ENCODE data around the gene MRPS15.

The MRPS15 gene

GRCh38 chr1:36471830-36472641, 7.9 kb upstream of the MRPS15 start:
- no peak for TF ChIP-seq CTCF (conservative IDR thresholded peaks at IDR 0.05; ENCODE audit: low read depth)
- ChIA-PET CTCF (no interaction called here), POLR2A (ENCODE audit: low non-redundant PET) (no interaction called here)
- no peak overlapping the region for H3K27ac ChIP-seq
- no peak for DNase-seq (ENCODE audit: low spot score)

- TF ChIP-seq CTCF (conservative IDR thresholded peaks at IDR 0.05; ENCODE audit: low read depth), result no peak
- no peak overlapping the region for H3K27ac ChIP-seq
- ChIA-PET POLR2A (ENCODE audit: low non-redundant PET) (no interaction called here), CTCF (no interaction called here)
- DNase-seq (ENCODE audit: low spot score), result no peak
Measured at GRCh38 chr1:36469163-36469562, 5.0 kb upstream of the MRPS15 start.

GRCh38 chr1:36467700-36468455, 3.7 kb upstream of the MRPS15 start:
- ChIA-PET POLR2A (ENCODE audit: low non-redundant PET) (no interaction called here), CTCF (interaction anchor here (0.6 kb wide), 1 partner anchor 1035 kb away, joined by 3 read pairs; no protein-coding TSS in a partner anchor)
- no peak overlapping the region for H3K27ac ChIP-seq
- no peak for TF ChIP-seq CTCF (conservative IDR thresholded peaks at IDR 0.05; ENCODE audit: low read depth)
- no peak for DNase-seq (ENCODE audit: low spot score)

- ChIA-PET POLR2A (ENCODE audit: low non-redundant PET) (no interaction called here), CTCF (no interaction called here)
- H3K27ac ChIP-seq, result no peak overlapping the region
- TF ChIP-seq CTCF (conservative IDR thresholded peaks at IDR 0.05; ENCODE audit: low read depth), result no peak
- DNase-seq (ENCODE audit: low spot score), result no peak
Measured at GRCh38 chr1:36467027-36467410, 2.8 kb upstream of the MRPS15 start.

GRCh38 chr1:36466370-36467026, 2.3 kb upstream of the MRPS15 start:
- TF ChIP-seq CTCF (conservative IDR thresholded peaks at IDR 0.05; ENCODE audit: low read depth), result no peak
- no peak for DNase-seq (ENCODE audit: low spot score)
- no peak overlapping the region for H3K27ac ChIP-seq
- POLR2A ChIA-PET (ENCODE audit: low non-redundant PET), result no interaction called here
- CTCF ChIA-PET, result no interaction called here

- POLR2A ChIA-PET (ENCODE audit: low non-redundant PET), result no interaction called here
- TF ChIP-seq CTCF (conservative IDR thresholded peaks at IDR 0.05; ENCODE audit: low read depth), result no peak
- DNase-seq (ENCODE audit: low spot score), result no peak
Measured at GRCh38 chr1:36465731-36466369, 1.7 kb upstream of the MRPS15 start.

More at GRCh38 chr1:36465731-36466369, 1.7 kb upstream of the MRPS15 start:
- CTCF ChIA-PET, result interaction anchor here (0.6 kb wide), 1 partner anchor 1111 kb away, joined by 4 read pairs; no protein-coding TSS in a partner anchor
- H3K27ac ChIP-seq, result no peak overlapping the region

Measured in RWPE1 (cell line).